Measurements from ENCODE around the gene OSBPL10.
A peak's percentile ranks its signal among the peaks of the same experiment; 100 is the strongest.
"Not testable (repeated sequence)": the region's sequence is repeated elsewhere in the genome, so short reads cannot be mapped to it uniquely, and the experiment has no call there.

OSBPL10 gene

GRCh38 chr3:31981206-31982181 is at the start of gene OSBPL10, which contains the start of gene ZNF860:
Gene OSBPL10, minus strand, starts transcription at chr3:31981262. Its CDS starts 83 bp downstream, at chr3:31981179.
Gene ZNF860, plus strand, starts transcription at chr3:31981750. Its CDS starts 7,330 bp downstream, at chr3:31989080.
- DNase-seq: peak; percentile 92

GRCh38 chr3:32026593-32026992 is 45.5 kb upstream of the OSBPL10 start:
- no peak for DNase-seq

DNA sequence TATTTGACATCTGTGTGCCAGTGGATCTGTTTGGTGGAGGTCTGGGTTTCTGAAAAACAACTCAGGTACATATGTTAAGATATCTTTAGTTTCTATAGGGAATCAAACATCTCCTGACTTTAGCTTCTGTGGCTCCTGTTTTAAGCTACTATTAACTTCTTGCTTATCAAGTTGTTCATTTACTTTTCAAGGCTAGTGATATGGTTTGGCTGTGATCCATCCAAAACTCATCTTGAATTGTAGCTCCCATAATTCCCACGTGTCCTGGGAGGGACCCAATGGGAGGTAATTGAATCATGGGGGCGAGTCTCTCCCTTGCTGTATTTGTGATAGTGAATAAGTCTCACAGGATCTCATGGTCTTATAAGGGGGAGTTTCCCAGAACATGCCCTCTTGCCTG is 41.9 kb upstream of the OSBPL10 start:
- DNase-seq: no peak

DNA sequence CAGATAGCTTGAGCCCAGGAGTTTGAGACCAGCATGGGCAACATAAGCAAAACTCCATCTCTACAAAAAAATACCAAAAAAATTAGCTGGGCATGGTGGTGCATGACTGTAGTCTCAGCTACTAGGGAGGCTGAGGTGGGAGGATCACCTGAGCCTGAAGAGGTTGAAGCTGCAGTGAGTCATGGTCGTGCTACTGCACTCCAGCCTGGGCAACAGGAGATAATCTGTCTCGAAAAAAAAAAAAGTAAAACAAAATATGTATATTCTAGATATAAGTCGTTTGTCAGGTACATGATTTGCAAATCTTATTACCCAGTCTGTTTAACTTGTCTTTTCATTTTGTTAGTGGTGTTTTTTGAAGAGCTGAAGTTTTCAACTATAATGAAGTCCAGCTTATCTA is 40.7 kb upstream of the OSBPL10 start:
- DNase-seq: no peak

GRCh38 chr3:32021155-32021554 is 40.1 kb upstream of the OSBPL10 start:
- DNase-seq: no peak

- peak; percentile 44 for DNase-seq
Observed at GRCh38 chr3:32018757-32019564, 37.9 kb upstream of the OSBPL10 start.

DNA sequence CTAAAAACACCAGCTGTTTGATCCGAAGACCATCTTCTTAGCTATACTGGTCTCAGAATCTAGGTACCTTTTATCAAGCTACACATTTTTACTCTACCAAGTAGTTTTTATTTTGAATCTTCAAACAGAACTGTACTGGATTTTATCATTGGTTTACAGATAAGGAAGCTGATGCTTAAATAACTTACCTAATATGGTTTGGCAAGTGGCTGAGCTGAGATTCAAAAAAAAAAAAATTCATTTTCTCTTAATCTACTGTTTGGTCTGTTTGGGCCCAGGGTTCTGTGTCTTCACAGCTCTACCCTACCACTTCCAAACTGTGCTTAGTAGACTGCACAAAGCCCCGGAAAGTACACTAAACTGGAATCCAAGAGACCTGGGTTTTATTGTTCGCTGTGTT is 36.2 kb upstream of the OSBPL10 start:
- no peak for DNase-seq

GRCh38 chr3:32015638-32016037 is 34.6 kb upstream of the OSBPL10 start:
- DNase-seq: not testable (repeated sequence)

GRCh38 chr3:32010699-32011098 is 29.6 kb upstream of the OSBPL10 start:
- DNase-seq: not testable (repeated sequence)

GRCh38 chr3:32009957-32010356 is 28.9 kb upstream of the OSBPL10 start:
- DNase-seq: no peak

GRCh38 chr3:32009101-32009500 is 28.0 kb upstream of the OSBPL10 start:
- no peak for DNase-seq

- DNase-seq: no peak
Observed at GRCh38 chr3:32004113-32004765, 23.2 kb upstream of the OSBPL10 start.

GRCh38 chr3:32003380-32003779 is 22.3 kb upstream of the OSBPL10 start:
- no peak for DNase-seq

GRCh38 chr3:32002561-32003368 is 21.7 kb upstream of the OSBPL10 start:
- peak; percentile 20 for DNase-seq

- no peak for DNase-seq
Observed at GRCh38 chr3:32000877-32001276, 19.8 kb upstream of the OSBPL10 start.

GRCh38 chr3:31999907-32000439 is 18.9 kb upstream of the OSBPL10 start:
- DNase-seq: no peak

- no peak for DNase-seq
Observed at GRCh38 chr3:31997500-31997899, 16.4 kb upstream of the OSBPL10 start.

- no peak for DNase-seq
Observed at GRCh38 chr3:31996195-31996594, 15.1 kb upstream of the OSBPL10 start.

- not testable (repeated sequence) for DNase-seq
Observed at GRCh38 chr3:31995026-31995425, 14.0 kb upstream of the OSBPL10 start.

GRCh38 chr3:31993843-31994242 is 12.8 kb upstream of the OSBPL10 start:
- no peak for DNase-seq

DNA sequence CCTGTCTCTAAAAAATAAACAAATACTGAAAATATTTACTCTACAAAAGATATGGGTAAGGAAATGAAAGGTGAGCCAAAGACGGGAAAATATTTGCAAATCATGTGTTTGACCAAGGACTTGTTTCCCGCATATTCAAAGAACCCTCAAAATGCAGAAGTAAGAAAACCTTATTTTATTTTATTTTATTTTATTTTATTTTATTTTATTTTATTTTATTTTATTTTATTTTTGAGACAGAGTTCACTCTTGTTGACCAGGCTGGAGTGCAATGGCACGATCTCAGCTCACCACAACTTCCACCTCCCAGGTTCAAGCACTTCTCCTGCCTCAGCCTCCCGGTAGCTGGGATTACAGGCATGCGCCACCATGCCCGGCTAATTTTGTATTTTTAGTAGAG is 11.9 kb upstream of the OSBPL10 start:
- DNase-seq: not testable (repeated sequence)

DNA sequence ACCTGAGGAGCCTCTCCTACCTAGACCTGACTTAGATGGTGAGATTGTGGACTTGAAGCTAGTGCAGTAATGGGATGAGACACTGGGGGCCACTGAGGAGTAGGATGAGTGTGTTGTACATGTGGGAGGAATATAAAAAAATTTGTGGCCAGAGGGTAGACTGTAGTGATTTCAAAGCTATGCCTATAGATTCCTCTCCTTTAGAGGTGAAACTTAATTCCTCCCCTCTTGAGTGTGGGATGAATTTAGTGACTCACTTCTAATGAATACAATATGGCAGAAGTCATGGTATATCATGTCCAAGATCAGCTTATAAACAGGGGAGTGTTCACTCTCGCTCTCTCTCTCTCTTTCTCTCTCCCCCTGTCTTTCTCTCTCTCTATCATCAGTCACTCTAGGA is 7.2 kb upstream of the OSBPL10 start:
- peak; percentile 73 for DNase-seq

All from fibroblast of skin of right quadriceps (primary cell).